Activated CD8-positive, alpha-beta memory T cell treated with anti-CD3 and anti-CD28 coated beads, Interleukin-2, amount 50 U/mL, for 4 hours (primary cell): ENCODE results near the gene PFKFB1.
"Not testable (repeated sequence)": the region's sequence is repeated elsewhere in the genome, so short reads cannot be mapped to it uniquely, and the experiment has no call there.

Source experiments
- DNase-seq: peaks from one replicate; pipeline ENCODE4 v3.0.0-alpha.2; 2020

PFKFB1 gene

GRCh38 chrX:54992911-54993622 is 921 bp downstream of the PFKFB1 start:
- no peak for DNase-seq

GRCh38 chrX:54991706-54992105 is 2.3 kb downstream of the PFKFB1 start:
- no peak for DNase-seq

GRCh38 chrX:54983306-54983705 is 10.7 kb downstream of the PFKFB1 start:
- DNase-seq, result not testable (repeated sequence)

GRCh38 chrX:54980334-54980733 is 13.7 kb downstream of the PFKFB1 start:
- no peak for DNase-seq

GRCh38 chrX:54979432-54979831 is 14.6 kb downstream of the PFKFB1 start:
- DNase-seq, result no peak

GRCh38 chrX:54978448-54978847 is 15.5 kb downstream of the PFKFB1 start:
- no peak for DNase-seq

- no peak for DNase-seq
Observed at GRCh38 chrX:54977387-54977786, 16.6 kb downstream of the PFKFB1 start.

- DNase-seq, result no peak
Observed at GRCh38 chrX:54964766-54965497, 29.1 kb downstream of the PFKFB1 start.

GRCh38 chrX:54961750-54962149 is 32.2 kb downstream of the PFKFB1 start:
- no peak for DNase-seq

- DNase-seq, result no peak
Observed at GRCh38 chrX:54950730-54951375, 43.1 kb downstream of the PFKFB1 start.

- no peak for DNase-seq
Observed at GRCh38 chrX:54945224-54945623, 48.8 kb downstream of the PFKFB1 start.

- no peak for DNase-seq
Observed at GRCh38 chrX:54944816-54945215, 49.2 kb downstream of the PFKFB1 start.

GRCh38 chrX:54937416-54937815 is 56.6 kb downstream of the PFKFB1 start:
- no peak for DNase-seq

GRCh38 chrX:54935306-54935705 is 58.7 kb downstream of the PFKFB1 start:
- DNase-seq, result no peak

GRCh38 chrX:54934890-54935289 is 59.1 kb downstream of the PFKFB1 start:
- no peak for DNase-seq

GRCh38 chrX:54934058-54934457 is 59.9 kb downstream of the PFKFB1 start:
- DNase-seq, result no peak

- no peak for DNase-seq
Observed at GRCh38 chrX:54933150-54933826, 60.7 kb downstream of the PFKFB1 start.

GRCh38 chrX:54931107-54931506 is 62.9 kb downstream of the PFKFB1 start:
- DNase-seq, result no peak

- no peak for DNase-seq
Observed at GRCh38 chrX:54930291-54931049, 63.5 kb downstream of the PFKFB1 start.

GRCh38 chrX:54928876-54929275 is 65.1 kb downstream of the PFKFB1 start:
- DNase-seq, result no peak

- no peak for DNase-seq
Observed at GRCh38 chrX:54926978-54927377, 67.0 kb downstream of the PFKFB1 start.

- no peak for DNase-seq
Observed at GRCh38 chrX:54923376-54923775, 70.6 kb downstream of the PFKFB1 start.

GRCh38 chrX:54922547-54922946 is 71.4 kb downstream of the PFKFB1 start:
- no peak for DNase-seq
